Hepatocyte (in vitro differentiated cells): ENCODE results near the gene IZUMO1. TPM values are rescaled to one million over a fixed set of nuclear protein-coding genes. Genes with fewer than 3 reads are reported as not detected.
A peak's percentile ranks its signal among the peaks of the same experiment; 100 is the strongest.

Experiments used
- DNase-seq: peaks from one replicate; pipeline ENCODE4 v3.0.0-alpha.2; 2016; ENCODE audit warnings: low spot score
- H2AFZ ChIP-seq: fragments of 200-600 bp; sonication (generic); 2 replicates; pipeline ENCODE4 v1.6.0; 2016; ENCODE audit warnings: antibody characterized with exemption, mild to moderate bottlenecking
- H3K27ac ChIP-seq: fragments of 200-600 bp; sonication (generic); 2 replicates; pipeline ENCODE4 v1.5.1; 2016; ENCODE audit warnings: mild to moderate bottlenecking
- H3K27me3 ChIP-seq: fragments of 200-600 bp; sonication (generic); 2 replicates; pipeline ENCODE4 v1.6.1; 2016
- H3K36me3 ChIP-seq: fragments of 200-600 bp; sonication (generic); replicated peaks from 2 replicates; pipeline ENCODE4 v1.5.1; 2016; ENCODE audit warnings: low read depth; ENCODE audit not compliant: insufficient read depth
- H3K4me1 ChIP-seq: fragments of 200-600 bp; sonication (generic); 2 replicates; pipeline ENCODE4 v1.5.1; 2016; ENCODE audit warnings: mild to moderate bottlenecking, moderate library complexity; ENCODE audit not compliant: insufficient read depth
- H3K4me2 ChIP-seq: fragments of 200-600 bp; sonication (generic); 2 replicates; pipeline ENCODE4 v1.6.0; 2016
- H3K4me3 ChIP-seq: fragments of 200-600 bp; sonication (generic); 2 replicates; pipeline ENCODE4 v1.5.1; 2016; ENCODE audit warnings: mild to moderate bottlenecking
- H3K79me2 ChIP-seq: fragments of 200-600 bp; sonication (generic); 2 replicates; pipeline ENCODE4 v1.6.0; 2017; ENCODE audit warnings: mild to moderate bottlenecking
- H3K9me2 ChIP-seq: fragments of 200-600 bp; sonication (generic); replicated peaks from 2 replicates; pipeline ENCODE4 v1.6.0; 2017; ENCODE audit warnings: mild to moderate bottlenecking; ENCODE audit not compliant: insufficient read depth
- H3K9me3 ChIP-seq: fragments of 200-600 bp; sonication (generic); 2 replicates; pipeline ENCODE4 v1.5.1; 2016; ENCODE audit warnings: low read depth, mild to moderate bottlenecking
- H4K20me1 ChIP-seq: fragments of 200-600 bp; sonication (generic); 2 replicates; pipeline ENCODE4 v1.6.0; 2016; ENCODE audit warnings: mild to moderate bottlenecking; ENCODE audit not compliant: insufficient read depth, poor library complexity, severe bottlenecking
- CTCF ChIP-seq: fragments of 200-600 bp; sonication (generic); IDR thresholded peaks from 2 replicates; pipeline ENCODE4 v1.5.1; 2016; ENCODE audit warnings: antibody characterized with exemption, mild to moderate bottlenecking; ENCODE audit not compliant: poor library complexity
- EZH2 ChIP-seq: fragments of 200-600 bp; sonication (generic); IDR thresholded peaks from 2 replicates; pipeline ENCODE4 v1.6.1; 2016; ENCODE audit warnings: antibody characterized with exemption, mild to moderate bottlenecking, borderline replicate concordance
- EZH2phosphoT487 ChIP-seq: fragments of 200-600 bp; sonication (generic); IDR thresholded peaks from one replicate; pipeline ENCODE4 v1.6.1; 2018; ENCODE audit warnings: antibody characterized with exemption, mild to moderate bottlenecking, low read depth, moderate library complexity; ENCODE audit not compliant: unreplicated experiment, severe bottlenecking
- WGBS: methylation state at CpG from one replicate; pipeline ENCODE4 v1.1.6; 2016; ENCODE audit warnings: low lambda C conversion rate; ENCODE audit errors: missing lambda C conversion rate; 5-methylcytosine and 5-hydroxymethylcytosine counted together
- polyA plus RNA-seq: library from polyadenylated mRNA; unstranded; fragments of >200 nt; fragmentation: Nextera tagmentation; extraction: Ambion mirVana; gene quantifications from 2 replicates; pipeline ENCODE4 v1.2.1, GENCODE V29; 2016
- total RNA-seq: library from RNA; depleted of rRNA; stranded (reverse); fragments of >200 nt; gene quantifications from 2 replicates; pipeline ENCODE4 v1.2.3, GENCODE V29; 2014

IZUMO1 gene
- 0.40 and 0.57 TPM in 2 replicates for total RNA-seq
- polyA plus RNA-seq, result 0.52 and 1.3 TPM in 2 replicates

DNA sequence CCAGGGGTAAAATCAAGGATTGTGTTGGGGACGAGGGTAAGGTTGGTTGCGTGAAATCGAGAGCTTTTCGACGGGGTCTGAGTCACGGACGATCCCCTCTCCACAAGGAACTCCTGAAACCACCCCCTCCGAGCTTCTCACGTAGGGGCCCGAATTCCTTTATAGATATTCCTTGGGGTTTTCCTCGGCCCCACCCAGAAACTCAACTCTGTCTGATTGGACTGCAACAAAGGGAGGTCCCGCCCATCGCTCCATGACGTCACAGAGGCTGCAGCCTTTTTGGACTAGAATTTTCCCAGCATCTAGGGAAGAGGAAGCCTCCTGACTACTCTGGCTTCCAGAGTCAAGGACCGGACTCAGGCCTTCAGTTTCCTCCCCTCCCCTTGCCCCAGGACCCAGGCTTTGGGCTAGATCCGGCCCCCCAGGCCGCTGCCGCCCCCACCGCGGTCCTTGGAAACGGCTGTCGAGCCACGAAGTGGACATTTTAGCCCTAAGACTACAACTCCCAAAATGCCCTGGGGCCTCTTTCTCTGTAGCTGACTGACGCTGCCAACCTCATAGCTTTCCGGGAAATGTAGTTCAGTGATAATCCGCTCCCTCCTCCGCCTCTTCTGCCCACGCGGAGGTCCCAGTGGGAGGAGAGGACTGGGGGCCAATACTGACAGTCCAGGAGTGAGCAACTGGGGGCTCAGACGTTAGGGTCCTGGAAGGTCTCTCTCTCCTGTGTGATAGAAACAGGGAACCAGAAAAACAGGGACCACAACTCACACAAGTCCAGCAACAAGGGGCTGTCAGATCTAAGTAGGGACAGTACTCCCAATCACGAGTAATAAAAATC, at the start of gene IZUMO1:
Gene IZUMO1, minus strand, starts transcription at position 172 of the 838 bp plus-strand sequence. CDS start 1,050 bp downstream, outside the sequence.
- peak within 1 kb of the TSS; percentile 65 for H3K4me2 ChIP-seq

GRCh38 chr19:48795685-48796070, 49.0 kb upstream of the IZUMO1 start:
- 54% methylated on average over 2 of the region's 2 CpGs for WGBS
- DNase-seq, result peak; percentile 44
- H3K27me3 ChIP-seq, result no peaks in the 10 kb centered on the region
- no peaks in the 10 kb centered on the region for H4K20me1 ChIP-seq
- H3K27ac ChIP-seq, result peak overlapping the region; percentile 56
- no peak overlapping the region for H3K4me2 ChIP-seq
- no peak for TF ChIP-seq EZH2phosphoT487
- no peak for TF ChIP-seq EZH2
- TF ChIP-seq CTCF, result no peak
- H3K9me3 ChIP-seq, result no peaks in the 10 kb centered on the region
- H3K4me3 ChIP-seq, result no peak overlapping the region
- no peaks in the 10 kb centered on the region for H3K9me2 ChIP-seq
- no peaks in the 10 kb centered on the region for H3K36me3 ChIP-seq
- H3K4me1 ChIP-seq, result peaks cover 4% of the 10 kb centered on the region
- no peaks in the 10 kb centered on the region for H3K79me2 ChIP-seq
- H2AFZ ChIP-seq, result no peak overlapping the region

More for the DNA sequence above, at the start of gene IZUMO1:
- TF ChIP-seq EZH2phosphoT487 (no peak), EZH2 (no peak), CTCF (no peak)
- Histone ChIP-seq H3K4me3 (no peak within 1 kb of the TSS), H3K27me3 (no peaks in the 10 kb centered on the region), H3K4me1 (no peaks in the 10 kb centered on the region), H2AFZ (peak within 1 kb of the TSS; percentile 25), H3K9me2 (no peaks in the 10 kb centered on the region), H3K9me3 (no peaks in the 10 kb centered on the region), H3K27ac (peak within 1 kb of the TSS; percentile 42), H4K20me1 (no peaks in the 10 kb centered on the region), H3K36me3 (no peaks in the 10 kb centered on the region), H3K79me2 (no peaks in the 10 kb centered on the region)
- 12% methylated on average over 30 of the region's 31 CpGs for WGBS
- DNase-seq, result peak; percentile 91

GRCh38 chr19:48795055-48795684, 48.5 kb upstream of the IZUMO1 start:
- 4% methylated on average over 38 of the region's 38 CpGs for WGBS
- peak overlapping the region; percentile 12 for H3K4me3 ChIP-seq
- H3K27me3 ChIP-seq, result no peaks in the 10 kb centered on the region
- H2AFZ ChIP-seq, result peak overlapping the region; percentile 51
- TF ChIP-seq CTCF (peak; percentile 99), EZH2 (no peak), EZH2phosphoT487 (no peak)
- H3K79me2 ChIP-seq, result no peaks in the 10 kb centered on the region
- H4K20me1 ChIP-seq, result no peaks in the 10 kb centered on the region
- H3K9me3 ChIP-seq, result no peaks in the 10 kb centered on the region
- peaks cover 4% of the 10 kb centered on the region for H3K4me1 ChIP-seq
- H3K4me2 ChIP-seq, result peak overlapping the region; percentile 79
- H3K9me2 ChIP-seq, result no peaks in the 10 kb centered on the region
- peak overlapping the region; percentile 56 for H3K27ac ChIP-seq
- H3K36me3 ChIP-seq, result no peaks in the 10 kb centered on the region
- DNase-seq, result peak; percentile 95
